Suprapubic skin (tissue), 3 donors: ENCODE results near the gene DECR2.

Experiments
- POLR2A ChIP-seq, 2 donors: fragments of 450-650 bp; IDR thresholded peaks; one replicate each; pipeline ENCODE4 v1.6.1; 2017; ENCODE audit warnings: antibody characterized with exemption in 2 of 2, mild to moderate bottlenecking in 2 of 2, moderate library complexity in 2 of 2
- TF ChIP-seq, protein P1 (sequence below), 2 donors: fragments of 200-600 bp in 1 of 2; fragments of 450-650 bp in 1 of 2; sonication (generic) in 1 of 2; IDR thresholded peaks; one replicate each; pipeline ENCODE4 v1.5.1; 2016 to 2019; ENCODE audit warnings: antibody characterized with exemption in 2 of 2, mild to moderate bottlenecking in 1 of 2, moderate library complexity in 1 of 2

DNA sequence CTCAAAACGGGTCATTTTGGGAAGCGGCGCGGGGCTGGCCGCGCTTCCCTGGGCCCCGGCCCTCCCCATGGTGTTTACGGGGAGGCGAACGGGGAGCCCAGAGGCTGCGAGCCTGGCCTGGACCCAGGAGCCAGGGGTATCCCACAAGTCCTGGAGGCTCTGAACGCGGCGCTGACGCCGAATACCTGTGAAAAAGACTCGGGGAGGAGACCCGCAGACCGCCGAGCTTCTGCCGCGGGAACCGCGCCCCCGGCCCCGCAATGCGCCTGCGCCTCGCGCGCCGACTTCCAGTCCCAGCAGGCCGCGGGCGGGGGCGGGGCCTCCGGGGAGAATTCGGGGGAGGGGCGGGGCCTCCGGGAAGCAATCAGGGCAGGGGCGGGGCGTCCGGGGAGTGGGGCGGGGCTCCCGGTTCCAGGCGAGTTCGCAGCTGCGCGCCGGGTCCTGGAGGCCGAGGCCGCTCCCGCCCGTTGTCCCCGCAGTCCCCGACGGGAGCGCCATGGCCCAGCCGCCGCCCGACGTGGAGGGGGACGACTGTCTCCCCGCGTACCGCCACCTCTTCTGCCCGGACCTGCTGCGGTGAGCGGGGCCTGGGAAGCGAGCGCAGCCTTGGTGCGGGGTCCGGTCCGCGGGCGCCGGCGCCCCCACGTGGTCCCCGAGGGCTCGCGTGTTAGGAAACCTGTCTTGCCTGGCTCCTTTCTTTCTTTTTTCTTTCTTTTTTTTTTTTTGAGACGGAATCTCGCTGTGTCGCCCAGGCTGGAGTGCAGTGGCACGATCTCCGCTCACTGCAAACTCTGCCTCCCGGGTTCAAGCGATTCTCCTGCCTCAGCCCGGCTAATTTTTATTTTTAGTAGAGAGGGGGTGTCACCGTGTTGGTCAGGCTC lies at the start of gene DECR2:
- peak in 1 of 2 donors; percentile 52 for TF ChIP-seq POLR2A (IDR thresholded peaks at IDR 0.05)
- TF ChIP-seq, protein P1, sequence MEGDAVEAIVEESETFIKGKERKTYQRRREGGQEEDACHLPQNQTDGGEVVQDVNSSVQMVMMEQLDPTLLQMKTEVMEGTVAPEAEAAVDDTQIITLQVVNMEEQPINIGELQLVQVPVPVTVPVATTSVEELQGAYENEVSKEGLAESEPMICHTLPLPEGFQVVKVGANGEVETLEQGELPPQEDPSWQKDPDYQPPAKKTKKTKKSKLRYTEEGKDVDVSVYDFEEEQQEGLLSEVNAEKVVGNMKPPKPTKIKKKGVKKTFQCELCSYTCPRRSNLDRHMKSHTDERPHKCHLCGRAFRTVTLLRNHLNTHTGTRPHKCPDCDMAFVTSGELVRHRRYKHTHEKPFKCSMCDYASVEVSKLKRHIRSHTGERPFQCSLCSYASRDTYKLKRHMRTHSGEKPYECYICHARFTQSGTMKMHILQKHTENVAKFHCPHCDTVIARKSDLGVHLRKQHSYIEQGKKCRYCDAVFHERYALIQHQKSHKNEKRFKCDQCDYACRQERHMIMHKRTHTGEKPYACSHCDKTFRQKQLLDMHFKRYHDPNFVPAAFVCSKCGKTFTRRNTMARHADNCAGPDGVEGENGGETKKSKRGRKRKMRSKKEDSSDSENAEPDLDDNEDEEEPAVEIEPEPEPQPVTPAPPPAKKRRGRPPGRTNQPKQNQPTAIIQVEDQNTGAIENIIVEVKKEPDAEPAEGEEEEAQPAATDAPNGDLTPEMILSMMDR (IDR thresholded peaks at IDR 0.05): peak; percentile 6 to 14
